Measurements from ENCODE around the gene KCTD6. TPM values are rescaled to one million over a fixed set of nuclear protein-coding genes. Genes with fewer than 3 reads are reported as not detected.

Gene KCTD6
- total RNA-seq, 1 donor from 2014 or later, result 3.9 TPM

DNA sequence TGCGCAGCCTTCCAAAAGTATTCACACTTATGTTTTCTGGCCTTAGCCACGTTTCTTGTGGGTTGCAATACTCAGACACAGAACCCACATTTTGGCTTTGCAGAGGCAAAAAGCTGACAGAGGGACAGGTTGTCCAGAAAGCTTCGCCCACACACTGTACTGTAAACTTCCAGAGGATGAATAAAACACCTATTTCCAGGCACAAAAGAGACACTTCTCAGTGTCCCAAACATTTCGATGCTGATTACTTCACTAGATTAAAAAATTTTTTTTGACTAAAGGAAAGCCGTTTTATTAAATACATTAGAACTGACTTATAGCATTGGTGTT lies 28.0 kb upstream of the KCTD6 start:
- Histone ChIP-seq H3K4me3 (ENCODE audit: low read depth, low read length) (no peak overlapping the region), H3K27me3 (ENCODE audit: control insufficient read depth, insufficient read depth, low read length) (no peaks in the 10 kb centered on the region), H3K36me3 (ENCODE audit: control insufficient read depth, insufficient read depth, low read length) (no peaks in the 10 kb centered on the region)
- peak; percentile 80 for FAIRE-seq
- TF ChIP-seq, protein P1, sequence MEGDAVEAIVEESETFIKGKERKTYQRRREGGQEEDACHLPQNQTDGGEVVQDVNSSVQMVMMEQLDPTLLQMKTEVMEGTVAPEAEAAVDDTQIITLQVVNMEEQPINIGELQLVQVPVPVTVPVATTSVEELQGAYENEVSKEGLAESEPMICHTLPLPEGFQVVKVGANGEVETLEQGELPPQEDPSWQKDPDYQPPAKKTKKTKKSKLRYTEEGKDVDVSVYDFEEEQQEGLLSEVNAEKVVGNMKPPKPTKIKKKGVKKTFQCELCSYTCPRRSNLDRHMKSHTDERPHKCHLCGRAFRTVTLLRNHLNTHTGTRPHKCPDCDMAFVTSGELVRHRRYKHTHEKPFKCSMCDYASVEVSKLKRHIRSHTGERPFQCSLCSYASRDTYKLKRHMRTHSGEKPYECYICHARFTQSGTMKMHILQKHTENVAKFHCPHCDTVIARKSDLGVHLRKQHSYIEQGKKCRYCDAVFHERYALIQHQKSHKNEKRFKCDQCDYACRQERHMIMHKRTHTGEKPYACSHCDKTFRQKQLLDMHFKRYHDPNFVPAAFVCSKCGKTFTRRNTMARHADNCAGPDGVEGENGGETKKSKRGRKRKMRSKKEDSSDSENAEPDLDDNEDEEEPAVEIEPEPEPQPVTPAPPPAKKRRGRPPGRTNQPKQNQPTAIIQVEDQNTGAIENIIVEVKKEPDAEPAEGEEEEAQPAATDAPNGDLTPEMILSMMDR (IDR thresholded peaks at IDR 0.05; ENCODE audit: insufficient read depth, low read length, severe bottlenecking), result no peak
- no peak for DNase-seq (ENCODE audit: low read depth)

DNA sequence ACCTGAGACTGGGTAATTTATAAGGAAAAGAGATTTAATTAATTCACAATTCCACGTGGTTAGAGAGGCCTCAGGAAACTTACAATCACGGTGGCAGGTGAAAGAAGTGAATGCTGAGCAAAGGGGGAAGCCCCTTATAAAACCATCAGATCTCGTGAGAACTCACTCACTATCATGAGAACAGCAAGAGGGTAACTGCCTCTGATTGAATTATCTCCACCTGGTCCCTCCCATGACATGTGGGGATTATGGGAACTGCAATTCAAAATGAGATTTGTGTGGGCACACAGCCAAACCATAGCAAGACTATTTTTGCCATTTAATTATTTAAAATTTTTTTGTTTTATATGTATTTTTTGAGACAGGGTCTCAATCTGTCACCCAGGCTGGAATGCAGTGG lies 27.0 kb upstream of the KCTD6 start:
- DNase-seq (ENCODE audit: low read depth) (no peak), FAIRE-seq (no peak)
- Histone ChIP-seq H3K4me3 (ENCODE audit: low read depth, low read length) (no peak overlapping the region), H3K27me3 (ENCODE audit: control insufficient read depth, insufficient read depth, low read length) (no peaks in the 10 kb centered on the region), H3K36me3 (ENCODE audit: control insufficient read depth, insufficient read depth, low read length) (no peaks in the 10 kb centered on the region)
- TF ChIP-seq, protein P1 (IDR thresholded peaks at IDR 0.05; ENCODE audit: insufficient read depth, low read length, severe bottlenecking), result no peak

DNA sequence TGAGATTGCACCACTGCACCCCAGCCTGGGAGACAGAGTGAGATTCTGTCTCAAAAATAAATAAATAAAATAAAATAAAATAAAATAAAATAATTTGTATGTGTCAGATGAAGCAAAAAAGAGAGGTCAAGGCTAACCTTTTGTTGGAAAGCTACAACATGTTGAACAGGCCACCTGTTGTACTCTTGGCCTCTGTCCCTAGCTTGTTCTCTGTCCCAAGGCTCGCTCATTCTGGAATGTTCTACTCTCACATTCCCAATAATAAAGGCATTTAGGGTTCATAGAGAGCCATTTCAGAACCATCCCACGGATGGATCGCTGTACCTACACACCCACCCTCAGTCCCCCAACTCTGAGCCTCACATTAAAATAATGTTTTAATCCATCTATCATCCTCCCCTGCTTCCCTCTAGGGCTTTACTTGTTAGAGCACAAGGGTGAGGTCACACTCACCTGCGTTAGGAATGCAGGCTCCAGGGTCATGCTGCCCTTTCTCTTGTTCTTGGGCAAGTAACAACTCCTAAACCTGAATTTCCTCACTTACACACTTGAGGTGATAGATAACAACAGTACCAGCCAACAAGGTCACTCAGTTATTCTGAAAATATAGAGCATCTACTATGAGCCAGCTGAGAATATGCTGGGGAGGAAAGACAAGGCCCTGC lies 24.9 kb upstream of the KCTD6 start:
- FAIRE-seq (no peak), DNase-seq (ENCODE audit: low read depth) (no peak)
- Histone ChIP-seq H3K36me3 (ENCODE audit: control insufficient read depth, insufficient read depth, low read length) (no peaks in the 10 kb centered on the region), H3K27me3 (ENCODE audit: control insufficient read depth, insufficient read depth, low read length) (peaks cover 2% of the 10 kb centered on the region), H3K4me3 (ENCODE audit: low read depth, low read length) (no peak overlapping the region)
- TF ChIP-seq, protein P1 (IDR thresholded peaks at IDR 0.05; ENCODE audit: insufficient read depth, low read length, severe bottlenecking), result no peak

DNA sequence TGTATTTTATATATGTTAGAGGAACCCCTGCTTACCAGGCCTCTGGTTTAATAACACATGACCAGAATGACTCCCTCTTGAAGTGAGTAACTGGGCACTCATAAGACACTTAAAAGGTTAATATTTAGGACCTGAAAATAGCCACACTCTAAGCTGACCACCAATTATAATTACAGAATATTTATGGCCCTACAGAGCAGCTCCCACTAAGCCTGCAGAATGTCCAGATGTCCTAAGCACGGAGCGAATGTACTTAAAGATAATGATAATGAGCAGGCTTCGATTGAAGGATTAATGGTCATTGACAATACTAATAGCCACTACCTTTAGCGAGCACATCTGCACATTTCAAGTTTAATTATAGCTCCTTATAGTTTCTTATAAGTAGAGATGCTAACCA lies 22.8 kb upstream of the KCTD6 start:
- Histone ChIP-seq H3K4me3 (ENCODE audit: low read depth, low read length) (no peak overlapping the region), H3K36me3 (ENCODE audit: control insufficient read depth, insufficient read depth, low read length) (no peaks in the 10 kb centered on the region), H3K27me3 (ENCODE audit: control insufficient read depth, insufficient read depth, low read length) (peaks cover 2% of the 10 kb centered on the region)
- DNase-seq (ENCODE audit: low read depth) (no peak), FAIRE-seq (no peak)
- TF ChIP-seq, protein P1 (IDR thresholded peaks at IDR 0.05; ENCODE audit: insufficient read depth, low read length, severe bottlenecking), result no peak

DNA sequence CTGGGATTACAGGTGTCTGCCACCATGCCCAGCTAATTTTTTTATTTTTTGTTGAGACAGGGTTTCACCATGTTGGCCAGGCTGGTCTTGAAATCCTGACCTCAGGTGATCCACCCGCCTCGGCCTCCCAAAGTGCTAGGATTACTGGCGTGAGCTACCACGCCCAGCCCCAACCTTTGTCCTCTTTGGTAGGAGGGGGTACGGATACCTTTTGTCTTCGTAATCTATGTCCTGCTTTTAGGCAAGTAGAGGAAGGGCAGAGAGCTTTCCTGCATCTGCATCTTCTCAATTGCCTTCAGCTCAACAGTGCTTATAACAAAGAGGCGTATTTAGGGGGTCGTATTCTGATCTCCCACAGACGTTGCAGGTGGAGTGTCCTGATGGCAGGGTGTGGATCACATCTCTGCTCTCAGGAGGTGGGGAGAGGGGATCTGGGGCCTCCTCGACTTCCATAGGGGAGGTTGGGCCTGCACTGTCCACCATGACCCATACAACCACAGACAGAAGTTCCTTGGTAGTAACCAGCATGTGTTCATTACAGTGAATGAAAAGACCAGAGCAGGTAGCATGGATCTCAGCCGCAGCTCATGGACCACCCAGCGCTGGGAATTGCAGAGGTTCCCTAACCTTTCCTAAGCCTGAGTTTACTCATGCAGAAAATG lies 21.4 kb upstream of the KCTD6 start:
- DNase-seq (ENCODE audit: low read depth) (no peak), FAIRE-seq (no peak)
- TF ChIP-seq, protein P1 (IDR thresholded peaks at IDR 0.05; ENCODE audit: insufficient read depth, low read length, severe bottlenecking), result no peak
- Histone ChIP-seq H3K36me3 (ENCODE audit: control insufficient read depth, insufficient read depth, low read length) (no peaks in the 10 kb centered on the region), H3K27me3 (ENCODE audit: control insufficient read depth, insufficient read depth, low read length) (peaks cover 2% of the 10 kb centered on the region), H3K4me3 (ENCODE audit: low read depth, low read length) (no peak overlapping the region)

Data from bronchial epithelial cell (primary cell).